Measurements from ENCODE around the gene GLT1D1. TPM values are rescaled to one million over a fixed set of nuclear protein-coding genes. Genes with fewer than 3 reads are reported as not detected.

Gene GLT1D1
- polyA plus RNA-seq, 1 donor, result 0.91 TPM

DNA sequence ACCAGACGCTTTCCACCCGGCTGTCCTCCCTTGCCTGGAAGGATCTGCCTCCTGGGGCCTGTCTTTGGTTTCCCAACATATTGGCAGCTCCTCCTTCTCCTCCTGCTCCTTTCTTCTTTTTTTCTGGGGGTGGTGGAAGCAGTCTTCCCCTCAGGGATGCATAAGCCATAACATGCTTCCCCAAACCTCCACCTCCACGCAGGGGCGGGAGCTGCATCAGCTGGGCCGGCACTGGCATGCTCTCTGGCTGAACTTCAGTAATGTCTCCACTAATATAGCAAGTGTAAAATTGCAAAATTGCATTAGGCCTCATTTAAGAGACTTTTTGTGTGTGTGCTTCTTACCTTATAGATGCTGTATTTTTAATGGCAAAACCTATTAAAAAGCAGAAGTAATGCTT, 58.6 kb downstream of the GLT1D1 start:
- no peaks in the 10 kb centered on the region for H3K9me3 ChIP-seq (ENCODE audit: control insufficient read depth, low read depth, low read length)

DNA sequence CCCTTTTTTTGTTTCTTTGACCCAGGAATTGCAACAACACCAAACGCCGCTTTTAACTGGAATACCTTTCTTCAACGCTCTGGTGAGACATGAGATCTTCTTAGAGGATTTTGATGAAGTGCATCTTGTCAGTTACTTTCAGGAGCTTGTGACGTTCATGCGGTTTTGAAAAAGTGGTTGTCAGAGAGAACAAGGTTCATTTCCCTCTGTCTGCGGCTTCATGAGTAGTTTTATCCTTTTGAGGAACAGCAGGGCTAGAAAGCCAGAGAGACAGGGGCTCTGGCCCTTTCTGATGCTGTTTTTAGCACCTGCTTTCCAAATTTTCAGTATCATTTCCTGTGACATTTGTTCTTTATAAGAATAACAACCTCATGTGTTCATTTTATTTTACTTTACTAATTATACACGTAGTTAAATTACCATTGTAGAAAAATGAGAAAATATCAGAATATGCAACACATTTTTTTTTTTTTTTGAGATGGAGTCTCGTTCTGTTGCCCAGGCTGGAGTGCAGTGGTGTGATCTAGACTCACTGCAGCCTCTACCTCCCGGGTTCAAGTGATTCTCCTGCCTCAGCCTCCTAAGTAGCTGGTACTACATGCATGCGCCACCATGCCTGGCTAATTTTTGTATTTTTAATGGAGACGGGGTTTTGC, 61.8 kb downstream of the GLT1D1 start:
- 84% methylated on average over 4 of the region's 11 CpGs for WGBS (ENCODE audit: insufficient coverage, low lambda C conversion rate)
- DNase-seq, result peak in 1 of 2 donors; percentile 8
- H3K27me3 ChIP-seq (ENCODE audit: control insufficient read depth, insufficient read depth, low read length), result no peaks in the 10 kb centered on the region
- no peaks in the 10 kb centered on the region for H3K36me3 ChIP-seq (ENCODE audit: control insufficient read depth, insufficient read depth, low read length)
- H3K4me3 ChIP-seq (ENCODE audit: low read length), result no peak overlapping the region
- H3K9me3 ChIP-seq (ENCODE audit: control insufficient read depth, low read depth, low read length), result no peaks in the 10 kb centered on the region
- no peaks in the 10 kb centered on the region for H3K4me1 ChIP-seq (ENCODE audit: control insufficient read depth, insufficient read depth, low read length)
- no peak overlapping the region for H3K27ac ChIP-seq (ENCODE audit: low read length)

More for the DNA sequence above, 58.6 kb downstream of the GLT1D1 start:
- no peaks in the 10 kb centered on the region for H3K36me3 ChIP-seq (ENCODE audit: control insufficient read depth, insufficient read depth, low read length)
- H3K4me1 ChIP-seq (ENCODE audit: control insufficient read depth, insufficient read depth, low read length), result no peaks in the 10 kb centered on the region
- H3K27me3 ChIP-seq (ENCODE audit: control insufficient read depth, insufficient read depth, low read length), result no peaks in the 10 kb centered on the region
- no peak overlapping the region for H3K4me3 ChIP-seq (ENCODE audit: low read length)
- DNase-seq, result no peak
- H3K27ac ChIP-seq (ENCODE audit: low read length), result no peak overlapping the region
- no CpG with 5 or more reads among the region's 5 CpGs for WGBS (ENCODE audit: insufficient coverage, low lambda C conversion rate)

- Histone ChIP-seq H3K4me1 (ENCODE audit: control insufficient read depth, insufficient read depth, low read length) (no peaks in the 10 kb centered on the region), H3K36me3 (ENCODE audit: control insufficient read depth, insufficient read depth, low read length) (no peaks in the 10 kb centered on the region), H3K27me3 (ENCODE audit: control insufficient read depth, insufficient read depth, low read length) (no peaks in the 10 kb centered on the region), H3K9me3 (ENCODE audit: control insufficient read depth, low read depth, low read length) (no peaks in the 10 kb centered on the region), H3K4me3 (ENCODE audit: low read length) (no peak overlapping the region), H3K27ac (ENCODE audit: low read length) (no peak overlapping the region)
- WGBS (ENCODE audit: insufficient coverage, low lambda C conversion rate), result 100% methylated on average over 3 of the region's 4 CpGs
- no peak for DNase-seq
These were observed 63.1 kb downstream of the GLT1D1 start for GRCh38 chr12:128916425-128916824.

DNA sequence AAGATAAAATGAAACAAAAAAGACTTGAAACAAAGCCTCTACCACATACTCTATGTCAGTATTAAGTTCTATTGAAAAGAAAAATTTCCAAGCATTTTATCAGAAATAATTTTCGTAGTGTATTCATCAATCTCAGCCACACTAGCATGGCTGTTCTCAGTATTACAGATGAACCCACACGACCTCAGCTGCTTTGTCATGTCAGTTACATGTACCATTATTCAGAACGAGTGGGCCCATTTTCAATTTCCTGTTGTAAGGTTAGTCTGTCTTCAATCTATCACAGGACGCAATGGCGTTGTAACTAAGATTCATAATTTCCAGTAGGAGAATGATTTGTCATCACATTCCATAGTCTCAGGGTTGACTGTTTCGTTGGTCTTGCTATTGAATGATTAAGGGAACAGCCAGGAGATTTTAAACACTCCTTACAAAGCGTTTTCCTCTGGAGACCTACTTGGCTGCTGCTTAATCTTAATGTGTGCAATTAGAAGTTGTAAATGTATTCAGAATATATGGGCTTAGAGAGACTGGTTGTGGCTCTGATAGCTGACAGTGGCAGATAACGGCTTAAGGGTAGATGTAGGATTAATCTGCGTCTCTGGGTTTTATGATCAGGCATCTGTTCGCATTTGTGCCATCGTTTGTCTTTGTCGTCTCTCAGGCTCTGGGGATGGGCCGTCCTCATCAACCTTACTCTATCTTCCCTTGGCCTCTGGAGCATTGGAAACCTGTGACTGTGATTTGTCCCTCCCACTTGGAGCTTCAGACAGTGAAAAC, 65.4 kb downstream of the GLT1D1 start:
- Histone ChIP-seq H3K4me1 (ENCODE audit: control insufficient read depth, insufficient read depth, low read length) (no peaks in the 10 kb centered on the region), H3K36me3 (ENCODE audit: control insufficient read depth, insufficient read depth, low read length) (no peaks in the 10 kb centered on the region), H3K27ac (ENCODE audit: low read length) (no peak overlapping the region), H3K4me3 (ENCODE audit: low read length) (no peak overlapping the region), H3K27me3 (ENCODE audit: control insufficient read depth, insufficient read depth, low read length) (no peaks in the 10 kb centered on the region), H3K9me3 (ENCODE audit: control insufficient read depth, low read depth, low read length) (no peaks in the 10 kb centered on the region)
- 100% methylated on average over 1 of the region's 13 CpGs for WGBS (ENCODE audit: insufficient coverage, low lambda C conversion rate)
- no peak for DNase-seq

DNA sequence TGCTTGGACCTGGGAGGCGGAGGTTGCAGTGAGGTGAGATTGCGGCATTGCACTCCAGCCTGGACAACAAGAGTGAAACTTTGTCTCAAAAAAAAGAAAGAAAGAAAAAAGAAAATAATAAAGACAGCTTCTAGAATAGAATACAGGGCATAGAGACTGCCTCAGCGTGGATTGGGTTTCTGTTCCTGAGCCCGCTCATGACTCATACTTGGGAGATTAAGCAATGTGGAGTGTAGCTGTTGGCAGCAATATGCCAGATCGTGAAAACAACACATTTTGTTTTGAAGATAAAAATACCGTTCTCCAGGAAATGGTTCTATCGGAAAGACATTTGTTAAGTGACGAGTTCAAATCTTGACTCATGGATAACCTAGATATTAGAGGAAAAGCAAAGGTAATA, 67.2 kb downstream of the GLT1D1 start:
- H3K4me1 ChIP-seq (ENCODE audit: control insufficient read depth, insufficient read depth, low read length), result no peaks in the 10 kb centered on the region
- no peaks in the 10 kb centered on the region for H3K27me3 ChIP-seq (ENCODE audit: control insufficient read depth, insufficient read depth, low read length)
- H3K4me3 ChIP-seq (ENCODE audit: low read length), result no peak overlapping the region
- 94% methylated on average over 5 of the region's 8 CpGs for WGBS (ENCODE audit: insufficient coverage, low lambda C conversion rate)
- H3K9me3 ChIP-seq (ENCODE audit: control insufficient read depth, low read depth, low read length), result no peaks in the 10 kb centered on the region
- no peak for DNase-seq
- no peaks in the 10 kb centered on the region for H3K36me3 ChIP-seq (ENCODE audit: control insufficient read depth, insufficient read depth, low read length)
- H3K27ac ChIP-seq (ENCODE audit: low read length), result no peak overlapping the region

DNA sequence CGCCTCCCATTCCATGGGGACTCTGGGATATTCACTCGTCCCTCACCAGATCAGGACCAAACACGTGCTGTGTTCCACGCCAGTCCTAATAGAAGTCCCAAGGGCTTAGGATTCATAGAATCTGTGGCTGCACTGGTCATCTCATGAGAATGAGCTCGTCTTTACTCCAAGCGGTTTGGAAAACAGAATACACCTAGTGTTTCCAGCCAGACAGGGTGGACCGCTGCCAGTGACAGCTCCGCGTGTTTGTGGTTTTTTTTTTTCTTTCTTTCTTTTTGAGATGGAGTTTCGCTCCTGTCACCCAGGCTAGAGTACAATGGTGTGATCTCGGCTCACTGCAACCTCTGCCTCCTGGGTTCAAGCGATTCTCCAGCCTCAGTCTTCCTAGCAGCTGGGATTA, 75.1 kb downstream of the GLT1D1 start:
- Histone ChIP-seq H3K27ac (ENCODE audit: low read length) (no peak overlapping the region), H3K4me3 (ENCODE audit: low read length) (no peak overlapping the region), H3K4me1 (ENCODE audit: control insufficient read depth, insufficient read depth, low read length) (no peaks in the 10 kb centered on the region), H3K27me3 (ENCODE audit: control insufficient read depth, insufficient read depth, low read length) (no peaks in the 10 kb centered on the region), H3K36me3 (ENCODE audit: control insufficient read depth, insufficient read depth, low read length) (no peaks in the 10 kb centered on the region), H3K9me3 (ENCODE audit: control insufficient read depth, low read depth, low read length) (peaks cover 2% of the 10 kb centered on the region)
- 86% methylated on average over 1 of the region's 12 CpGs for WGBS (ENCODE audit: insufficient coverage, low lambda C conversion rate)
- DNase-seq, result no peak

- Histone ChIP-seq H3K27ac (ENCODE audit: low read length) (no peak overlapping the region), H3K4me1 (ENCODE audit: control insufficient read depth, insufficient read depth, low read length) (no peaks in the 10 kb centered on the region), H3K9me3 (ENCODE audit: control insufficient read depth, low read depth, low read length) (peaks cover 2% of the 10 kb centered on the region), H3K4me3 (ENCODE audit: low read length) (no peak overlapping the region), H3K36me3 (ENCODE audit: control insufficient read depth, insufficient read depth, low read length) (no peaks in the 10 kb centered on the region), H3K27me3 (ENCODE audit: control insufficient read depth, insufficient read depth, low read length) (no peaks in the 10 kb centered on the region)
- WGBS (ENCODE audit: insufficient coverage, low lambda C conversion rate), result no CpG with 5 or more reads among the region's 12 CpGs
- no peak for DNase-seq
These were observed 75.8 kb downstream of the GLT1D1 start for GRCh38 chr12:128929057-128929456.

DNA sequence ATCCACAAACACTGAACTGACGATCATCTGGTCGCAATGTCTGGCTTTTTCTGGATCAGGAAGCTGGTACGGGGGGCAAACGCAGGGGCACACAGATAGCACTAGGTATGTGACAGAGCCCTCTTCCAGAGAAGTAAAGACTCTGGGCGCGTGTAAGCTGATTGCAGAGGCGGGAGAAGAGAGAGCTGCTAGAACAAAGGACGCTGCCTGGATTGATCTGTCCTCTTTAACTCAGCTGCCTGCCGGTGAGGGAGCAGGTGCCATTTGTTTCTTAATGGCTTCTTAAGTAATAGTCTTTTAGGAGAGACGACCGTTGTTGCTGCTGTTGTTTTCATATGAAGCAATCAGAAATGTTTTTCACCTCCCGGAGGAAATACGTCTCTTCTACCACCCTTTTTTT, 77.3 kb downstream of the GLT1D1 start:
- H3K36me3 ChIP-seq (ENCODE audit: control insufficient read depth, insufficient read depth, low read length), result no peaks in the 10 kb centered on the region
- H3K9me3 ChIP-seq (ENCODE audit: control insufficient read depth, low read depth, low read length), result peaks cover 2% of the 10 kb centered on the region
- H3K27me3 ChIP-seq (ENCODE audit: control insufficient read depth, insufficient read depth, low read length), result no peaks in the 10 kb centered on the region
- 81% methylated on average over 3 of the region's 13 CpGs for WGBS (ENCODE audit: insufficient coverage, low lambda C conversion rate)
- no peak overlapping the region for H3K27ac ChIP-seq (ENCODE audit: low read length)
- no peak for DNase-seq
- H3K4me3 ChIP-seq (ENCODE audit: low read length), result no peak overlapping the region
- no peaks in the 10 kb centered on the region for H3K4me1 ChIP-seq (ENCODE audit: control insufficient read depth, insufficient read depth, low read length)

GRCh38 chr12:128932521-128932920, 79.2 kb downstream of the GLT1D1 start:
- H3K36me3 ChIP-seq (ENCODE audit: control insufficient read depth, insufficient read depth, low read length), result no peaks in the 10 kb centered on the region
- no peaks in the 10 kb centered on the region for H3K27me3 ChIP-seq (ENCODE audit: control insufficient read depth, insufficient read depth, low read length)
- WGBS (ENCODE audit: insufficient coverage, low lambda C conversion rate), result no CpG with 5 or more reads among the region's 20 CpGs
- peaks cover 2% of the 10 kb centered on the region for H3K9me3 ChIP-seq (ENCODE audit: control insufficient read depth, low read depth, low read length)
- no peak overlapping the region for H3K4me3 ChIP-seq (ENCODE audit: low read length)
- H3K4me1 ChIP-seq (ENCODE audit: control insufficient read depth, insufficient read depth, low read length), result no peaks in the 10 kb centered on the region
- no peak for DNase-seq
- no peak overlapping the region for H3K27ac ChIP-seq (ENCODE audit: low read length)

DNA sequence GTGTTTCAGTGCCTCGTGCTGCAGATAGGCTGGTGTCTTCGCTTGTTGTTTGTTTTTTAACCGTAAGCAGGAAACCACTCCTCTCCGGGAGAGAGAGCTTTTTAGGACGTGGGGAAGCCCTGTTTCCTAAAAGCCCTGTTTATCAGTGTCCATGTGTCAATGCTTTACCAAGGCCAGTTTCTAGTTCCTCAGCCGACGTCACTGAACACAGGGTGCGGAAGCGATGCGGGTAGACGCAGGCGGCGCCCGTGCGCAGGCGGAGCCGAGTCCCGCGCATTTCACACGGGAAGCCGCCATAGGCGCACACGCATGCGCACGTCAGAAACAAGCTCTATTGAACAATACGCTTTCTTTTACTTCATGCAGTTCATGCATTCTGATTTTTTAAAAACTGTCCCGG, 79.8 kb downstream of the GLT1D1 start:
- 100% methylated on average over 2 of the region's 27 CpGs for WGBS (ENCODE audit: insufficient coverage, low lambda C conversion rate)
- H3K36me3 ChIP-seq (ENCODE audit: control insufficient read depth, insufficient read depth, low read length), result no peaks in the 10 kb centered on the region
- no peak overlapping the region for H3K4me3 ChIP-seq (ENCODE audit: low read length)
- H3K27me3 ChIP-seq (ENCODE audit: control insufficient read depth, insufficient read depth, low read length), result no peaks in the 10 kb centered on the region
- no peaks in the 10 kb centered on the region for H3K4me1 ChIP-seq (ENCODE audit: control insufficient read depth, insufficient read depth, low read length)
- DNase-seq, result no peak
- H3K27ac ChIP-seq (ENCODE audit: low read length), result no peak overlapping the region
- H3K9me3 ChIP-seq (ENCODE audit: control insufficient read depth, low read depth, low read length), result peaks cover 2% of the 10 kb centered on the region

DNA sequence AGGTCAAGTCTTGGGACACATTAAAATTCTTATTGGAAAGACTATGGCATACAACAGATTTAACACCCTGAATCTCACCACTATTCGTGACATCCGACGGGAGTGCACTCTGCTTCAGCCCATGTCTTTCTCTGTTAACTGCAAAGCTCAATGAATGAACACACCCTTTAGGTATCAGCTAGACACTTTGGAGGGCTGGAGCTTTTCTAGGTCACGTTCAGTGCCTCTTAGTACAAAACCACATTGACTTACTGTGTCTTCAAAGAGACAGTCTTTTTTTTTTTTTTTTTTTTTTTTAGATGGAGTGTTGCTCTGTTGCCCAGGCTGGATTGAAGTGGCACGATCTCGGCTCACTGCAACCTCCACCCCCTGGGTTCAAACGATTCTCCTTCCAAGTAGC, 80.6 kb downstream of the GLT1D1 start:
- peaks cover 2% of the 10 kb centered on the region for H3K9me3 ChIP-seq (ENCODE audit: control insufficient read depth, low read depth, low read length)
- DNase-seq, result no peak
- no peak overlapping the region for H3K27ac ChIP-seq (ENCODE audit: low read length)
- H3K36me3 ChIP-seq (ENCODE audit: control insufficient read depth, insufficient read depth, low read length), result no peaks in the 10 kb centered on the region
- no peaks in the 10 kb centered on the region for H3K27me3 ChIP-seq (ENCODE audit: control insufficient read depth, insufficient read depth, low read length)
- H3K4me3 ChIP-seq (ENCODE audit: low read length), result no peak overlapping the region
- H3K4me1 ChIP-seq (ENCODE audit: control insufficient read depth, insufficient read depth, low read length), result no peaks in the 10 kb centered on the region
- WGBS (ENCODE audit: insufficient coverage, low lambda C conversion rate), result 100% methylated on average over 1 of the region's 7 CpGs

Measured in large intestine (tissue), 3 donors.